Endothelial cell of umbilical vein (primary cell): ENCODE measurements around the gene CNTNAP2. TPM values are rescaled to one million over a fixed set of nuclear protein-coding genes. Genes with fewer than 3 reads are reported as not detected.

Source experiments
- BruUV-seq: library from RNA; stranded (reverse); fragments of 400-500 nt; replicated peaks from 2 replicates; lab custom pipeline; 2021; lab: Mats Ljungman, UMichigan
- CTCF ChIA-PET: fragments of 300-600, 350-600 bp; sonication (Branson Sonifier 250); formaldehyde crosslinking; loops from one replicate; lab custom pipeline; 2021; ENCODE audit warnings: antibody characterized with exemption, inconsistent platforms; lab: Charles Lee
- POLR2A ChIA-PET: fragments of 300-600, 350-600 bp; sonication (Branson Sonifier 250); formaldehyde crosslinking; loops from one replicate; lab custom pipeline; 2021; ENCODE audit warnings: antibody characterized with exemption, inconsistent platforms; lab: Charles Lee
- DNase-seq: peaks from one replicate; pipeline ENCODE4 v3.0.0-alpha.2; 2011; ENCODE audit warnings: low read depth, low spot score
- FAIRE-seq: peaks from 2 replicates; lab custom pipeline; 2011; peaks lifted over from hg19 to GRCh38; lab: Jason Lieb, UNC
- H2AFZ ChIP-seq: 2 replicates; pipeline ENCODE4 v1.6.0; 2012; ENCODE audit warnings: low read depth, low read length, control low read depth, inconsistent platforms
- H3K27ac ChIP-seq: 2 replicates; pipeline ENCODE4 v1.5.1; 2011; ENCODE audit warnings: low read depth, mild to moderate bottlenecking, control low read depth, low read length, moderate library complexity; ENCODE audit not compliant: insufficient read depth
- H3K27me3 ChIP-seq, 2 experiments: 2 replicates each; pipeline versions ENCODE4 v1.6.0 to v1.6.1; 2011; ENCODE audit warnings: low read length in 2 of 2, mixed read lengths in 1 of 2; ENCODE audit not compliant: control insufficient read depth in 2 of 2, insufficient read depth in 2 of 2
- H3K36me3 ChIP-seq, 2 experiments: 2 replicates in 1 of 2; 3 replicates in 1 of 2; pipeline ENCODE4 v1.5.1; 2011; ENCODE audit warnings: low read length in 2 of 2, mild to moderate bottlenecking in 1 of 2, moderate library complexity in 1 of 2; ENCODE audit not compliant: control insufficient read depth in 2 of 2, insufficient read depth in 2 of 2; ENCODE audit errors: extremely low read depth in 1 of 2
- H3K4me1 ChIP-seq: 3 replicates; pipeline ENCODE4 v1.5.1; 2011; ENCODE audit warnings: mild to moderate bottlenecking, low read length; ENCODE audit not compliant: control insufficient read depth, insufficient read depth; ENCODE audit errors: extremely low read depth
- H3K4me2 ChIP-seq: 2 replicates; pipeline ENCODE4 v1.6.1; 2011; ENCODE audit warnings: low read length, control low read depth, mixed read lengths; ENCODE audit not compliant: insufficient read depth
- H3K4me3 ChIP-seq, 3 experiments: fragments of 200-600 bp in 1 of 3; sonication (generic), shearing (Covaris generic) in 1 of 3; replicated peaks in 1 of 3; 2 replicates each; pipeline ENCODE4 v1.5.1; 2011 to 2016; ENCODE audit warnings: control low read depth in 3 of 3, low read length in 3 of 3, mild to moderate bottlenecking in 2 of 3, inconsistent platforms in 1 of 3, low read depth in 1 of 3, moderate library complexity in 1 of 3; ENCODE audit not compliant: insufficient read depth in 1 of 3
- H3K79me2 ChIP-seq: 2 replicates; pipeline ENCODE4 v1.6.0; 2012; ENCODE audit warnings: low read length, inconsistent platforms; ENCODE audit not compliant: control insufficient read depth, insufficient read depth
- H3K9ac ChIP-seq: replicated peaks from 2 replicates; pipeline ENCODE3; 2011; ENCODE audit warnings: low read length, control low read depth; ENCODE audit not compliant: insufficient read depth; ENCODE audit errors: extremely low read depth
- H3K9me1 ChIP-seq: replicated peaks from 3 replicates; pipeline ENCODE4 v1.6.0; 2011; ENCODE audit warnings: mild to moderate bottlenecking, low read length; ENCODE audit not compliant: control insufficient read depth, insufficient read depth; ENCODE audit errors: extremely low read depth
- H3K9me3 ChIP-seq: replicated peaks from 2 replicates; pipeline ENCODE4 v1.5.1; 2012; ENCODE audit warnings: low read length, inconsistent platforms; ENCODE audit not compliant: control insufficient read depth, insufficient read depth
- H4K20me1 ChIP-seq: replicated peaks from 2 replicates; pipeline ENCODE3; 2011; ENCODE audit warnings: mild to moderate bottlenecking, low read length; ENCODE audit not compliant: control insufficient read depth, insufficient read depth; ENCODE audit errors: extremely low read depth
- CTCF ChIP-seq, 2 donors: IDR thresholded peaks; 1 replicate in 1 of 2; 2 replicates in 1 of 2; pipeline ENCODE4 v1.5.1; 2011; ENCODE audit warnings: low read length in 2 of 2, mild to moderate bottlenecking in 2 of 2, moderate library complexity in 2 of 2, control low read depth in 1 of 2, inconsistent platforms in 1 of 2, low read depth in 1 of 2; ENCODE audit not compliant: insufficient read depth in 1 of 2; ENCODE audit errors: extremely low read depth in 1 of 2
- EZH2 ChIP-seq: IDR thresholded peaks from 2 replicates; pipeline ENCODE4 v1.6.1; 2012; ENCODE audit warnings: borderline replicate concordance, low read depth, mild to moderate bottlenecking, moderate library complexity, low read length, inconsistent platforms; ENCODE audit not compliant: severe bottlenecking
- FOS ChIP-seq: IDR thresholded peaks from 2 replicates; pipeline ENCODE4 v1.6.1; 2011; ENCODE audit warnings: mild to moderate bottlenecking, low read length, moderate library complexity, borderline replicate concordance; ENCODE audit not compliant: insufficient read depth
- GATA2 ChIP-seq: IDR thresholded peaks from 2 replicates; pipeline ENCODE4 v1.7.0; 2011; ENCODE audit warnings: low read depth, mild to moderate bottlenecking, moderate library complexity, mixed read lengths, low read length; ENCODE audit not compliant: insufficient read length, insufficient read depth
- JUN ChIP-seq: IDR thresholded peaks from 2 replicates; pipeline ENCODE4 v1.6.1; 2011; ENCODE audit warnings: borderline replicate concordance, low read depth; ENCODE audit not compliant: insufficient read length, insufficient read depth
- MAX ChIP-seq: IDR thresholded peaks from 2 replicates; pipeline ENCODE4 v1.6.1; 2011; ENCODE audit not compliant: insufficient read depth, insufficient read length
- MYC ChIP-seq: IDR thresholded peaks from one replicate; pipeline ENCODE4 v1.6.1; 2011; ENCODE audit warnings: mild to moderate bottlenecking, low read depth, low read length
- POLR2A ChIP-seq: IDR thresholded peaks from 2 replicates; pipeline ENCODE4 v1.6.1; 2012; ENCODE audit warnings: low read depth, mild to moderate bottlenecking, control low read depth, low read length
- POLR2AphosphoS5 ChIP-seq: IDR thresholded peaks from 2 replicates; pipeline ENCODE4 v1.6.1; 2012; ENCODE audit warnings: low read depth, mild to moderate bottlenecking, control low read depth, low read length, moderate library complexity; ENCODE audit not compliant: insufficient read depth
- dilution Hi-C: fragments of 300-500 bp; cut with MboI; formaldehyde crosslinking; loops from one replicate; pipeline ENCODE4 v1.15.0; 2019; ENCODE audit warnings: low sequenced_read_pairs; ENCODE audit not compliant: extremely low pct_ligation_motif_present
- intact Hi-C: fragments of 100-400 bp; cut with micrococcal nuclease; formaldehyde crosslinking; loops from one replicate; pipeline ENCODE4 v1.10.0; 2022
- polyA plus RNA-seq, 4 experiments: library from polyadenylated mRNA; depleted of rRNA in 3 of 4; stranded (reverse) in 3 of 4; unstranded in 1 of 4; fragments of >200 nt; gene quantifications; 2 replicates each; pipeline versions ENCODE4 v1.2.1 to v1.2.3, GENCODE V29; 2011 to 2012; ENCODE audit warnings: missing spikeins in 1 of 4
- total RNA-seq: library from RNA; stranded (reverse); gene quantifications from 2 replicates; pipeline ENCODE4 v1.2.3, GENCODE V29; 2021

CNTNAP2 gene
- total and polyA plus RNA-seq, 2 donors (not counting 3 experiments of a cell fraction or from before 2014, with no cell fraction given): not detected

GRCh38 chr7:146397141-146397540 is 280.5 kb downstream of the CNTNAP2 start:
- Histone ChIP-seq H3K27me3 (no peaks in the 10 kb centered on the region), H3K79me2 (no peaks in the 10 kb centered on the region), H3K4me3 (no peak overlapping the region), H3K36me3 (no peaks in the 10 kb centered on the region), H3K9me3 (no peaks in the 10 kb centered on the region), H3K4me2 (no peak overlapping the region), H3K27ac (no peak overlapping the region), H4K20me1 (no peaks in the 10 kb centered on the region), H3K4me1 (no peaks in the 10 kb centered on the region), H3K9me1 (no peaks in the 10 kb centered on the region), H2AFZ (no peak overlapping the region), H3K9ac (no peak overlapping the region)
- BruUV-seq: no TSS peak
- POLR2A ChIA-PET: no interaction called here
- no peak for DNase-seq
- dilution Hi-C loops (no loop called here), intact Hi-C loops (no loop called here)
- no peak for FAIRE-seq
- CTCF ChIA-PET: no interaction called here
- TF ChIP-seq EZH2 (no peak), POLR2AphosphoS5 (no peak), CTCF (IDR thresholded peaks at IDR 0.05; ENCODE audit: extremely low read depth in 1 of 2, insufficient read depth in 1 of 2, low read depth in 1 of 2, low read length in 2 of 2) (no peak), JUN (no peak), POLR2A (no peak), GATA2 (no peak), MAX (no peak), FOS (no peak), MYC (no peak)
